ENCODE data around the gene ADGB.

GRCh38 chr6:146595972-146596731, 2.6 kb upstream of the ADGB start:
- TF ChIP-seq CTCF (IDR thresholded peaks at IDR 0.05 in 4 of 5, conservative IDR thresholded peaks at IDR 0.05 in 1 of 5) (no peak), POLR2A (IDR thresholded peaks at IDR 0.05) (no peak)

Data from gastrocnemius medialis (tissue), 4 donors.